H9 (cell line): ENCODE results near the gene C16orf87. TPM values are rescaled to one million over a fixed set of nuclear protein-coding genes. Genes with fewer than 3 reads are reported as not detected.

Experiments
- DNase-seq: peaks from one replicate; pipeline ENCODE4 v3.0.0-alpha.2; 2017
- H2AFZ ChIP-seq: one replicate; pipeline ENCODE4 v1.6.1; 2013; ENCODE audit warnings: mild to moderate bottlenecking, low read length, control low read depth, moderate library complexity
- H2AK5ac ChIP-seq: 2 replicates; pipeline ENCODE4 v1.6.1; 2013; ENCODE audit warnings: low read length, control low read depth, mixed read lengths; ENCODE audit not compliant: insufficient read length
- H2BK120ac ChIP-seq: one replicate; pipeline ENCODE4 v1.6.1; 2013; ENCODE audit warnings: low read depth, mild to moderate bottlenecking, low read length, control low read depth, inconsistent platforms; ENCODE audit not compliant: poor library complexity, severe bottlenecking
- H2BK12ac ChIP-seq: 2 replicates; pipeline ENCODE4 v1.6.1; 2013; ENCODE audit warnings: low read length, control low read depth, mixed read lengths, low read depth; ENCODE audit not compliant: insufficient read length
- H2BK15ac ChIP-seq: 2 replicates; pipeline ENCODE4 v1.6.1; 2013; ENCODE audit warnings: low read depth, low read length, control low read depth
- H2BK20ac ChIP-seq: one replicate; pipeline ENCODE4 v1.6.1; 2013; ENCODE audit warnings: low read depth, mild to moderate bottlenecking, low read length, control low read depth, inconsistent platforms; ENCODE audit not compliant: poor library complexity, severe bottlenecking
- H2BK5ac ChIP-seq: 2 replicates; pipeline ENCODE4 v1.6.1; 2013; ENCODE audit warnings: low read length, control low read depth, mixed read lengths; ENCODE audit not compliant: insufficient read length
- H3K14ac ChIP-seq: 2 replicates; pipeline ENCODE4 v1.6.1; 2013; ENCODE audit warnings: low read length, control low read depth; ENCODE audit not compliant: insufficient read depth
- H3K18ac ChIP-seq: 2 replicates; pipeline ENCODE4 v1.6.1; 2013; ENCODE audit warnings: low read depth, mild to moderate bottlenecking, mixed read lengths, low read length, control low read depth; ENCODE audit not compliant: insufficient read length
- H3K23ac ChIP-seq: 2 replicates; pipeline ENCODE4 v1.6.1; 2013; ENCODE audit warnings: low read length, control low read depth, mixed read lengths, low read depth; ENCODE audit not compliant: insufficient read length
- H3K23me2 ChIP-seq: 2 replicates; pipeline ENCODE4 v1.6.1; 2013; ENCODE audit warnings: low read depth, mild to moderate bottlenecking, mixed read lengths, low read length, control low read depth; ENCODE audit not compliant: insufficient read length, poor library complexity, severe bottlenecking
- H3K27ac ChIP-seq: 2 replicates; pipeline ENCODE4 v1.5.1; 2013; ENCODE audit warnings: low read length, control low read depth, mixed read lengths, low read depth; ENCODE audit not compliant: insufficient read length
- H3K27me3 ChIP-seq: 2 replicates; pipeline ENCODE4 v1.6.1; 2013; ENCODE audit warnings: low read length, control low read depth, inconsistent platforms; ENCODE audit not compliant: insufficient read depth
- H3K4ac ChIP-seq: 2 replicates; pipeline ENCODE4 v1.6.1; 2013; ENCODE audit warnings: low read depth, mild to moderate bottlenecking, control low read depth, inconsistent platforms, low read length, moderate library complexity
- H3K4me1 ChIP-seq: 2 replicates; pipeline ENCODE4 v1.6.1; 2013; ENCODE audit warnings: low read length, control low read depth, inconsistent platforms; ENCODE audit not compliant: insufficient read depth
- H3K4me2 ChIP-seq: 2 replicates; pipeline ENCODE4 v1.6.1; 2013; ENCODE audit warnings: low read length, control low read depth, mixed read lengths; ENCODE audit not compliant: insufficient read length, insufficient read depth
- H3K56ac ChIP-seq: 2 replicates; pipeline ENCODE4 v1.6.1; 2013; ENCODE audit warnings: low read depth, mild to moderate bottlenecking, mixed read lengths, low read length, control low read depth; ENCODE audit not compliant: insufficient read length
- H3K79me1 ChIP-seq: 2 replicates; pipeline ENCODE4 v1.6.1; 2013; ENCODE audit warnings: low read depth, mild to moderate bottlenecking, moderate library complexity, low read length, control low read depth, inconsistent platforms; ENCODE audit not compliant: insufficient read depth, poor library complexity, severe bottlenecking
- H3K79me2 ChIP-seq: 2 replicates; pipeline ENCODE4 v1.6.1; 2013; ENCODE audit warnings: low read length, control low read depth, inconsistent platforms; ENCODE audit not compliant: insufficient read depth
- H3K9ac ChIP-seq: 2 replicates; pipeline ENCODE4 v1.6.1; 2013; ENCODE audit warnings: low read length, control low read depth, mixed read lengths; ENCODE audit not compliant: insufficient read length; ENCODE audit errors: extremely low read depth
- H3K9me3 ChIP-seq: one replicate; pipeline ENCODE4 v1.6.1; 2013; ENCODE audit warnings: low read depth, low read length, inconsistent platforms; ENCODE audit not compliant: control insufficient read depth
- H3T11ph ChIP-seq: one replicate; pipeline ENCODE4 v1.6.1; 2013; ENCODE audit warnings: mild to moderate bottlenecking, low read length, control low read depth, inconsistent platforms
- H4K20me1 ChIP-seq: one replicate; pipeline ENCODE4 v1.6.1; 2013; ENCODE audit not compliant: control insufficient read depth, insufficient read length, insufficient read depth
- H4K5ac ChIP-seq: 2 replicates; pipeline ENCODE4 v1.6.1; 2013; ENCODE audit warnings: low read depth, mild to moderate bottlenecking, mixed read lengths, low read length, control low read depth; ENCODE audit not compliant: insufficient read length
- H4K8ac ChIP-seq: replicated peaks from 2 replicates; pipeline ENCODE4 v1.6.1; 2013; ENCODE audit warnings: low read length, control low read depth, mixed read lengths, low read depth; ENCODE audit not compliant: insufficient read length
- H4K91ac ChIP-seq: 2 replicates; pipeline ENCODE4 v1.6.1; 2013; ENCODE audit warnings: low read depth, mild to moderate bottlenecking, moderate library complexity, mixed read lengths, low read length, control low read depth; ENCODE audit not compliant: insufficient read length
- H3K27ac Mint-ChIP-seq, 3 experiments: 2 replicates in 2 of 3; 3 replicates in 1 of 3; pipeline ENCODE4 v1.8.0; 2020 to 2021; ENCODE audit warnings: mixed read lengths in 3 of 3, mild to moderate bottlenecking in 1 of 3, moderate library complexity in 1 of 3
- H3K27me3 Mint-ChIP-seq: 2 replicates; pipeline ENCODE4 v1.8.0; 2021; ENCODE audit warnings: low read depth, mild to moderate bottlenecking, moderate library complexity, mixed read lengths
- H3K36me3 Mint-ChIP-seq, 3 experiments: 2 replicates in 2 of 3; 3 replicates in 1 of 3; pipeline ENCODE4 v1.8.0; 2020 to 2021; ENCODE audit warnings: low read depth in 3 of 3, mixed read lengths in 3 of 3; ENCODE audit not compliant: insufficient read depth in 1 of 3
- H3K4me1 Mint-ChIP-seq, 2 experiments: 2 replicates each; pipeline ENCODE4 v1.8.0; 2020; ENCODE audit warnings: mixed read lengths in 2 of 2
- H3K4me3 Mint-ChIP-seq, 2 experiments: 2 replicates in 1 of 2; 3 replicates in 1 of 2; pipeline ENCODE4 v1.8.0; 2020 to 2021; ENCODE audit warnings: mild to moderate bottlenecking in 2 of 2, mixed read lengths in 2 of 2, moderate library complexity in 1 of 2
- H3K9me3 Mint-ChIP-seq, 2 experiments: 2 replicates in 1 of 2; 3 replicates in 1 of 2; pipeline ENCODE4 v1.8.0; 2020; ENCODE audit warnings: mild to moderate bottlenecking in 2 of 2, mixed read lengths in 2 of 2, moderate library complexity in 1 of 2
- WGBS: extraction: QIAGEN DNeasy Blood & Tissue Kit; methylation state at CpG from one replicate; pipeline ENCODE4 v1.1.7; 2013; ENCODE audit warnings: missing lambda C conversion rate, low lambda C conversion rate, mixed read lengths; ENCODE audit not compliant: insufficient read length; ENCODE audit errors: extremely low coverage; 5-methylcytosine and 5-hydroxymethylcytosine counted together
- total RNA-seq: library from RNA; stranded (reverse); gene quantifications from 2 replicates; pipeline ENCODE4 v1.2.1, GENCODE V29; 2021
- TF ChIP-seq, protein P1 (sequence below): fragments of 200-600 bp; sonication (generic); conservative IDR thresholded peaks from 3 replicates; pipeline ENCODE4 v1.8.0; 2021; ENCODE audit warnings: antibody characterized with exemption, mild to moderate bottlenecking

The C16orf87 gene
- total RNA-seq, 1 experiment from 2014 or later, result 16.7 TPM

DNA sequence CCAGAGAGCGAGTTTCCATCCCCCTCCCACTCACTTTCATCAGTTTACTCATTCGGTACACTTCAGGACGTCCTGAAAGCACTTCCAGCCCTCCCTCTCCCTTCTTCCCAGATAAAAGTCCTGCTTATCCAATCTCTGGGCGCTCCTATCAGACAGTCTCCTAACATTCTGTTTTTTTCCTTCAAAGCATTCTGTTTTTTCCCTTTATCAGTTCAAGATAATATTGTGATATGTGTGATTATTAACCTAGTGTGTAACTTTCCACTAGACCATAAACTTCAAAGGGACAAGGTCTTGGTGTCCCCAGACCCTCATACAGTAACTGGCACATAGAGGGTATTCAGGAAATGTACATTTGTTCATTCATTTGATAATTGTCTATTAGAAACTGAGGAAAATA, 24.4 kb upstream of the C16orf87 start:
- H3K27ac Mint-ChIP-seq, result no peak overlapping the region

More for the DNA sequence above, 24.4 kb upstream of the C16orf87 start:
- Histone ChIP-seq H4K20me1 (no peaks in the 10 kb centered on the region), H3K79me1 (no peaks in the 10 kb centered on the region), H2BK120ac (no peak overlapping the region), H3K23ac (no peak overlapping the region), H4K5ac (no peak overlapping the region), H3K79me2 (no peaks in the 10 kb centered on the region), H4K91ac (no peak overlapping the region), H3K27ac (no peak overlapping the region), H3K9me3 (no peaks in the 10 kb centered on the region), H2BK5ac (no peak overlapping the region), H3K4me1 (peaks cover 4% of the 10 kb centered on the region), H3T11ph (no peak overlapping the region), H2BK15ac (no peak overlapping the region), H3K4me2 (no peak overlapping the region), H2BK12ac (no peak overlapping the region), H3K18ac (no peak overlapping the region), H3K23me2 (no peaks in the 10 kb centered on the region), H3K56ac (no peak overlapping the region), H2AFZ (no peak overlapping the region), H2BK20ac (no peak overlapping the region), H3K14ac (no peak overlapping the region), H3K4ac (no peak overlapping the region), H3K9ac (no peak overlapping the region), H3K27me3 (no peaks in the 10 kb centered on the region), H2AK5ac (no peak overlapping the region), H4K8ac (no peak overlapping the region)
- TF ChIP-seq, protein P1, sequence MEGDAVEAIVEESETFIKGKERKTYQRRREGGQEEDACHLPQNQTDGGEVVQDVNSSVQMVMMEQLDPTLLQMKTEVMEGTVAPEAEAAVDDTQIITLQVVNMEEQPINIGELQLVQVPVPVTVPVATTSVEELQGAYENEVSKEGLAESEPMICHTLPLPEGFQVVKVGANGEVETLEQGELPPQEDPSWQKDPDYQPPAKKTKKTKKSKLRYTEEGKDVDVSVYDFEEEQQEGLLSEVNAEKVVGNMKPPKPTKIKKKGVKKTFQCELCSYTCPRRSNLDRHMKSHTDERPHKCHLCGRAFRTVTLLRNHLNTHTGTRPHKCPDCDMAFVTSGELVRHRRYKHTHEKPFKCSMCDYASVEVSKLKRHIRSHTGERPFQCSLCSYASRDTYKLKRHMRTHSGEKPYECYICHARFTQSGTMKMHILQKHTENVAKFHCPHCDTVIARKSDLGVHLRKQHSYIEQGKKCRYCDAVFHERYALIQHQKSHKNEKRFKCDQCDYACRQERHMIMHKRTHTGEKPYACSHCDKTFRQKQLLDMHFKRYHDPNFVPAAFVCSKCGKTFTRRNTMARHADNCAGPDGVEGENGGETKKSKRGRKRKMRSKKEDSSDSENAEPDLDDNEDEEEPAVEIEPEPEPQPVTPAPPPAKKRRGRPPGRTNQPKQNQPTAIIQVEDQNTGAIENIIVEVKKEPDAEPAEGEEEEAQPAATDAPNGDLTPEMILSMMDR, result no peak
- Mint-ChIP-seq H3K27me3 (no peaks in the 10 kb centered on the region; the same call in 1 of the 2 replicates), H3K4me3 (no peak overlapping the region), H3K36me3 (no peaks in the 10 kb centered on the region; a peak in 1 of 7 replicates), H3K4me1 (peaks cover 14 to 17% of the 10 kb centered on the region in 2 experiments), H3K9me3 (no peaks in the 10 kb centered on the region)
- no CpG with 5 or more reads among the region's 4 CpGs for WGBS
- DNase-seq, result no peak
